K562 (cell line): ENCODE results near the gene BCAS4. TPM values are rescaled to one million over a fixed set of nuclear protein-coding genes. Genes with fewer than 3 reads are reported as not detected.

Source experiments
- ARHGAP35 ChIP-seq: fragments of 450-650 bp; IDR thresholded peaks from 2 replicates; pipeline ENCODE4 v1.6.1; 2018; ENCODE audit not compliant: partially characterized antibody
- BRD9 ChIP-seq: fragments of 450-650 bp; IDR thresholded peaks from 2 replicates; pipeline ENCODE4 v1.6.1; 2018; ENCODE audit warnings: low read depth; ENCODE audit not compliant: partially characterized antibody
- CBX1 ChIP-seq: sonication (generic); IDR thresholded peaks from 2 replicates; pipeline ENCODE4 v1.6.1; 2016; ENCODE audit warnings: antibody characterized with exemption, low read depth, mild to moderate bottlenecking
- FUS ChIP-seq: fragments of 200-400 bp; formaldehyde crosslinking; optimal IDR thresholded peaks from 2 replicates; pipeline ENCODE3; 2017; ENCODE audit warnings: low read depth, low read length
- GATAD2B ChIP-seq: fragments of 450-650 bp; IDR thresholded peaks from 2 replicates; pipeline ENCODE4 v1.6.1; 2017; ENCODE audit warnings: mild to moderate bottlenecking, borderline replicate concordance
- HCFC1 ChIP-seq: IDR thresholded peaks from 2 replicates; pipeline ENCODE4 v1.6.1; 2012; ENCODE audit warnings: low read depth, low read length, improper control_type of control experiment
- HMGN3 ChIP-seq: IDR thresholded peaks from 2 replicates; pipeline ENCODE4 v1.6.1; 2011; ENCODE audit warnings: borderline replicate concordance, low read depth, mild to moderate bottlenecking, mixed read lengths, low read length; ENCODE audit not compliant: insufficient read length; ENCODE audit errors: extremely low read depth
- KLF1 ChIP-seq: fragments of 450-650 bp; IDR thresholded peaks from 2 replicates; pipeline ENCODE4 v1.6.1; 2016; ENCODE audit warnings: missing genetic modification characterization, missing compliant biosample characterization
- MAFF ChIP-seq: IDR thresholded peaks from 2 replicates; pipeline ENCODE4 v1.6.1; 2012; ENCODE audit warnings: low read length, improper control_type of control experiment
- NBN ChIP-seq: fragments of 450-650 bp; IDR thresholded peaks from 2 replicates; pipeline ENCODE4 v1.6.1; 2016; ENCODE audit warnings: low read depth, mild to moderate bottlenecking
- RAD21 ChIP-seq, 2 experiments: fragments of 250-450 bp in 1 of 2; fragments of 450-650 bp in 1 of 2; sonication (Bioruptor Pico) in 1 of 2; formaldehyde crosslinking in 1 of 2; IDR thresholded peaks in 1 of 2; conservative IDR thresholded peaks in 1 of 2; 2 replicates each; pipeline versions ENCODE4 v1.4.0 to v1.8.0; 2020 to 2022; ENCODE audit warnings: mild to moderate bottlenecking in 2 of 2, moderate library complexity in 1 of 2
- SIN3B ChIP-seq: fragments of 450-650 bp; IDR thresholded peaks from 2 replicates; pipeline ENCODE4 v1.6.1; 2017; ENCODE audit warnings: low read depth, mild to moderate bottlenecking, moderate library complexity
- SMARCA4 ChIP-seq: fragments of 450-650 bp; IDR thresholded peaks from 2 replicates; pipeline ENCODE4 v1.6.1; 2016
- SOX6 ChIP-seq: fragments of 450-650 bp; IDR thresholded peaks from 2 replicates; pipeline ENCODE4 v1.6.1; 2014; ENCODE audit warnings: mild to moderate bottlenecking
- SRSF1 ChIP-seq: fragments of 200-400 bp; formaldehyde crosslinking; IDR thresholded peaks from 2 replicates; pipeline ENCODE4 v1.6.1; 2017; ENCODE audit warnings: mild to moderate bottlenecking, low read depth, low read length, moderate library complexity
- SRSF3 ChIP-seq: fragments of 200-400 bp; formaldehyde crosslinking; IDR thresholded peaks from 2 replicates; pipeline ENCODE4 v1.6.1; 2016; ENCODE audit warnings: mild to moderate bottlenecking, low read length, moderate library complexity; ENCODE audit not compliant: insufficient read depth
- THRAP3 ChIP-seq: fragments of 450-650 bp; IDR thresholded peaks from 2 replicates; pipeline ENCODE4 v1.6.1; 2016; ENCODE audit warnings: mild to moderate bottlenecking, inconsistent platforms, borderline replicate concordance
- TSHZ1 ChIP-seq: fragments of 250-450 bp; sonication (Bioruptor Pico); IDR thresholded peaks from 2 replicates; pipeline ENCODE4 v1.4.0; 2020; ENCODE audit warnings: mild to moderate bottlenecking, moderate library complexity
- ZBTB7A ChIP-seq: IDR thresholded peaks from 2 replicates; pipeline ENCODE4 v1.6.1; 2011; ENCODE audit warnings: low read depth, mild to moderate bottlenecking, low read length, moderate library complexity, borderline replicate concordance; ENCODE audit not compliant: control insufficient read depth
- ZFP36 ChIP-seq: fragments of 150-350 bp; IDR thresholded peaks from 2 replicates; pipeline ENCODE4 v1.6.1; 2018; ENCODE audit warnings: low read length, low read depth; ENCODE audit not compliant: partially characterized antibody
- ZNF143 ChIP-seq: sonication (generic); formaldehyde crosslinking; IDR thresholded peaks from 2 replicates; pipeline ENCODE4 v1.9.0; 2022; ENCODE audit warnings: mild to moderate bottlenecking, missing genetic modification reagents
- ZNF583 ChIP-seq: fragments of 250-450 bp; sonication (Bioruptor Pico); IDR thresholded peaks from 2 replicates; pipeline ENCODE4 v1.4.0; 2020
- ZNF584 ChIP-seq: fragments of 200-800 bp; sonication (Bioruptor generic); IDR thresholded peaks from 2 replicates; pipeline ENCODE4 v1.6.1; 2016; ENCODE audit warnings: low read depth, mild to moderate bottlenecking, missing genetic modification characterization, missing compliant biosample characterization
- ZNF696 ChIP-seq: fragments of 250-450 bp; sonication (Bioruptor Pico); conservative IDR thresholded peaks from 2 replicates; pipeline ENCODE4 v1.4.0; 2020; ENCODE audit warnings: mild to moderate bottlenecking, moderate library complexity
- polyA plus RNA-seq, 8 experiments: library from polyadenylated mRNA; depleted of rRNA in 4 of 8; stranded (reverse) in 5 of 8; unstranded in 3 of 8; fragments of >200 nt; fragmentation: Nextera tagmentation in 2 of 8; fragmentation: Illumina TruSeq in 1 of 8; extraction: Ambion mirVana in 2 of 8; extraction: Trizol in 1 of 8; gene quantifications; 2 replicates each; pipeline versions ENCODE4 v1.2.1 to v1.2.3, GENCODE V29; 2011 to 2014; ENCODE audit warnings: inconsistent platforms in 1 of 8, missing spikeins in 1 of 8
- total RNA-seq, 7 experiments: library from RNA; depleted of rRNA in 6 of 7; stranded (reverse); fragments of >200 nt in 6 of 7; fragmentation: Illumina TruSeq in 2 of 7; extraction: Trizol in 2 of 7; gene quantifications; 2 replicates each; pipeline versions ENCODE4 v1.2.1 to v1.2.3, GENCODE V29; 2011 to 2021; ENCODE audit warnings: low replicate concordance in 1 of 7
- TF ChIP-seq, protein P1 (sequence below): fragments of 250-450 bp; sonication (Bioruptor Pico); IDR thresholded peaks from 2 replicates; pipeline ENCODE4 v1.8.0; 2022; ENCODE audit warnings: inconsistent platforms

BCAS4 gene
- total and polyA plus RNA-seq, 9 of the 15 experiments (the other 6 are each of a cell fraction or from before 2014, with no cell fraction given) = 0.15 to 2.3 (median 0.47) TPM

DNA sequence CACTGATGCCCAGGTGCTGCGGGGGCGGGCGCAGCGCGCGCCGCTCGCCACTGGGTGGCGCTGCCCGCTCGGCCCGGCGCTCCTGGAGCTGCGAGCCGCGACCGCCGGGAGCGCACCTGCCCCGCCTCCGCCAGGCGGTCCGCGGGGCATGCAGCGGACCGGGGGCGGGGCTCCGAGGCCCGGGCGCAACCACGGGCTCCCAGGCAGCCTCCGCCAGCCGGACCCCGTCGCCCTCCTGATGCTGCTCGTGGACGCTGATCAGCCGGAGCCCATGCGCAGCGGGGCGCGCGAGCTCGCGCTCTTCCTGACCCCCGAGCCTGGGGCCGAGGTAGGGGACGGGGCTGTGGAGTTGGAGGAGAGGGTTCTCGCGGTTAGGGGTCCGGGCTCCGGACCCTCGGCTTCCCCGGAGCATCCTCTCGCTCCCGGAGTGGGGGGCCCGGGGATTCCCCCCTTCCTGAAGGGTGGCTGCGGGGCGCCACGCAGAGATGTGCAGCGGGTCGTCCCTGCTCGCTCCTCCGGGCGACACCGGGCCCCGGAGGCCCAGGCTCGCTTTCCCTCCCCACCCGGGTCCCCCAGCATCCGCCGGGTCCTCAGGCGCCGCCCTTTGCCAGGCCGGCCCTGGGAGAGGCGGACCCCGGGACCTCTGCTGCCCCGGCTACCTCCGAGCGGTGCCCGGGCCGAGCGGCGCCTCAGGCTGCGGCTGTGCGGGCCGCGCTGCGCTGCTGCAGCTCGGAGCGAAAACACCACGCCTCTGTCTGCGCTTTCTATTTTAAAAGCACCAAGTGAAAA, at the start of gene BCAS4 (continued):
- TF ChIP-seq THRAP3 (no peak), ZNF583 (CRISPR knock-in tag) (no peak), ZNF696 (CRISPR knock-in tag) (no peak), ARHGAP35 (no peak), NBN (no peak), ZNF143 (CRISPR knock-in tag) (no peak), RAD21 (CRISPR knock-in tag; conservative IDR thresholded peaks at IDR 0.05 in 1 of 2, IDR thresholded peaks at IDR 0.05 in 1 of 2) (peak; percentile 65 to 94), HCFC1 (0 out of 2 replicates have a peak, but pooled peaks have one; percentile 33), MAFF (no peak), SRSF1 (no peak), FUS (no peak), ZFP36 (peak; percentile 99), ZNF584 (CRISPR knock-in tag) (no peak), SIN3B (peak; percentile 50), TSHZ1 (CRISPR knock-in tag) (no peak), BRD9 (no peak), KLF1 (tag) (no peak), CBX1 (0 out of 2 replicates have a peak, but pooled peaks have one; percentile 7), SRSF3 (no peak), SOX6 (0 out of 2 replicates have a peak, but pooled peaks have one; percentile 18), ZBTB7A (peak; percentile 56; the same call in 1 of the 2 replicates), HMGN3 (peak; percentile 76), GATAD2B (peak; percentile 91), SMARCA4 (no peak)
- TF ChIP-seq, protein P1, sequence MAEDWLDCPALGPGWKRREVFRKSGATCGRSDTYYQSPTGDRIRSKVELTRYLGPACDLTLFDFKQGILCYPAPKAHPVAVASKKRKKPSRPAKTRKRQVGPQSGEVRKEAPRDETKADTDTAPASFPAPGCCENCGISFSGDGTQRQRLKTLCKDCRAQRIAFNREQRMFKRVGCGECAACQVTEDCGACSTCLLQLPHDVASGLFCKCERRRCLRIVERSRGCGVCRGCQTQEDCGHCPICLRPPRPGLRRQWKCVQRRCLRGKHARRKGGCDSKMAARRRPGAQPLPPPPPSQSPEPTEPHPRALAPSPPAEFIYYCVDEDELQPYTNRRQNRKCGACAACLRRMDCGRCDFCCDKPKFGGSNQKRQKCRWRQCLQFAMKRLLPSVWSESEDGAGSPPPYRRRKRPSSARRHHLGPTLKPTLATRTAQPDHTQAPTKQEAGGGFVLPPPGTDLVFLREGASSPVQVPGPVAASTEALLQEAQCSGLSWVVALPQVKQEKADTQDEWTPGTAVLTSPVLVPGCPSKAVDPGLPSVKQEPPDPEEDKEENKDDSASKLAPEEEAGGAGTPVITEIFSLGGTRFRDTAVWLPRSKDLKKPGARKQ = no peak
